Naive B cell (primary cell): ENCODE data around the gene SLC25A29. TPM values are rescaled to one million over a fixed set of nuclear protein-coding genes. Genes with fewer than 3 reads are reported as not detected.

Experiments
- ATAC-seq, 2 donors: fragments of 150-1000 bp; cut with Tn5 transposase; 2 replicates each; pipeline ENCODE4 v1.10.0; 2021; ENCODE audit warnings: low read depth in 2 of 2, mild to moderate bottlenecking in 2 of 2, moderate library complexity in 2 of 2
- DNase-seq: peaks from one replicate; pipeline ENCODE4 v3.0.0; 2022
- H3K27ac Mint-ChIP-seq, 6 donors: one replicate each; pipeline ENCODE4 v1.8.0; 2020 to 2022; ENCODE audit warnings: mild to moderate bottlenecking in 6 of 6, mixed read lengths in 6 of 6, moderate library complexity in 5 of 6, inconsistent platforms in 2 of 6
- H3K27me3 Mint-ChIP-seq, 3 donors: one replicate each; pipeline ENCODE4 v1.8.0; 2021 to 2022; ENCODE audit warnings: mixed read lengths in 3 of 3, mild to moderate bottlenecking in 1 of 3
- H3K36me3 Mint-ChIP-seq, 2 donors: one replicate each; pipeline ENCODE4 v1.8.0; 2020 to 2022; ENCODE audit warnings: mixed read lengths in 2 of 2, inconsistent platforms in 1 of 2, mild to moderate bottlenecking in 1 of 2
- H3K4me1 Mint-ChIP-seq, 3 donors: one replicate each; pipeline ENCODE4 v1.8.0; 2020 to 2022; ENCODE audit warnings: mixed read lengths in 3 of 3, inconsistent platforms in 1 of 3, mild to moderate bottlenecking in 1 of 3, moderate library complexity in 1 of 3
- H3K4me3 Mint-ChIP-seq, 8 donors: one replicate each; pipeline ENCODE4 v1.8.0; 2020 to 2022; ENCODE audit warnings: mild to moderate bottlenecking in 8 of 8, mixed read lengths in 8 of 8, moderate library complexity in 8 of 8, inconsistent platforms in 2 of 8
- H3K9me3 Mint-ChIP-seq, 7 donors: one replicate each; pipeline ENCODE4 v1.8.0; 2020 to 2022; ENCODE audit warnings: mixed read lengths in 7 of 7, mild to moderate bottlenecking in 5 of 7, inconsistent platforms in 2 of 7, moderate library complexity in 1 of 7
- polyA plus RNA-seq, 6 donors: library from polyadenylated mRNA; unstranded; fragments of 300-500 nt; fragmentation: Illumina TruSeq; gene quantifications; one replicate each; pipeline ENCODE4 v1.2.3, GENCODE V29; 2021; ENCODE audit warnings: low read depth in 6 of 6

Gene SLC25A29
- polyA plus RNA-seq, 6 donors from 2014 or later, result 1.8 to 13.3 (median 3.3) TPM

- H3K27ac Mint-ChIP-seq, result peak overlapping the region in 5 of 6 donors; percentile 81 to 94 (median 91)
- peaks cover 10 to 19% of the 10 kb centered on the region in 2 donors for H3K36me3 Mint-ChIP-seq
- no peak for DNase-seq
- H3K27me3 Mint-ChIP-seq, result no peaks in the 10 kb centered on the region
- no peak overlapping the region for H3K4me3 Mint-ChIP-seq
- peaks cover 21 to 31% (median 29%) of the 10 kb centered on the region in 3 donors for H3K4me1 Mint-ChIP-seq
- no peaks in the 10 kb centered on the region for H3K9me3 Mint-ChIP-seq
- ATAC-seq, result no peak
Observed at GRCh38 chr14:100340423-100340813, 34.2 kb upstream of the SLC25A29 start.

- H3K27me3 Mint-ChIP-seq, result no peaks in the 10 kb centered on the region
- H3K36me3 Mint-ChIP-seq, result peaks cover 10 to 19% of the 10 kb centered on the region in 2 donors
- peaks cover 21 to 31% (median 29%) of the 10 kb centered on the region in 3 donors for H3K4me1 Mint-ChIP-seq
- no peak overlapping the region for H3K4me3 Mint-ChIP-seq
- H3K9me3 Mint-ChIP-seq, result no peaks in the 10 kb centered on the region
- DNase-seq (no peak), ATAC-seq (no peak)
- H3K27ac Mint-ChIP-seq, result peak overlapping the region in 5 of 6 donors; percentile 61 to 94 (median 84)
Observed at GRCh38 chr14:100339766-100340422, 33.6 kb upstream of the SLC25A29 start.

GRCh38 chr14:100336618-100337530, 30.6 kb upstream of the SLC25A29 start:
- peak overlapping the region in 2 of 6 donors; percentile 19 to 75 for H3K27ac Mint-ChIP-seq

GRCh38 chr14:100334904-100335303, 28.7 kb upstream of the SLC25A29 start:
- no peaks in the 10 kb centered on the region for H3K9me3 Mint-ChIP-seq
- no peaks in the 10 kb centered on the region for H3K27me3 Mint-ChIP-seq
- DNase-seq (no peak), ATAC-seq (no peak)
- peak overlapping the region in 1 of 6 donors; percentile 67 for H3K27ac Mint-ChIP-seq
- peaks cover 10 to 19% of the 10 kb centered on the region in 2 donors for H3K36me3 Mint-ChIP-seq
- H3K4me3 Mint-ChIP-seq, result no peak overlapping the region
- peaks cover 2 to 8% (median 4%) of the 10 kb centered on the region in 3 donors for H3K4me1 Mint-ChIP-seq

More at GRCh38 chr14:100336618-100337530, 30.6 kb upstream of the SLC25A29 start:
- Mint-ChIP-seq H3K4me3 (no peak overlapping the region), H3K27me3 (no peaks in the 10 kb centered on the region), H3K9me3 (no peaks in the 10 kb centered on the region), H3K36me3 (peaks cover 10 to 19% of the 10 kb centered on the region in 2 donors), H3K4me1 (peaks cover 16 to 23% (median 22%) of the 10 kb centered on the region in 3 donors)
- DNase-seq, result no peak
- no peak for ATAC-seq

GRCh38 chr14:100333827-100334226, 27.6 kb upstream of the SLC25A29 start:
- peak overlapping the region in 1 of 6 donors; percentile 67 for H3K27ac Mint-ChIP-seq
- H3K36me3 Mint-ChIP-seq, result peaks cover 10 to 19% of the 10 kb centered on the region in 2 donors
- H3K4me1 Mint-ChIP-seq, result peaks cover 0 to 4% (median 0%) of the 10 kb centered on the region in 3 donors
- no peak for ATAC-seq
- peak overlapping the region in 1 of 8 donors; percentile 37 for H3K4me3 Mint-ChIP-seq
- H3K9me3 Mint-ChIP-seq, result no peaks in the 10 kb centered on the region
- DNase-seq, result no peak
- no peaks in the 10 kb centered on the region for H3K27me3 Mint-ChIP-seq

GRCh38 chr14:100333311-100333710, 27.1 kb upstream of the SLC25A29 start:
- Mint-ChIP-seq H3K4me3 (no peak overlapping the region), H3K27me3 (no peaks in the 10 kb centered on the region), H3K36me3 (peaks cover 10 to 19% of the 10 kb centered on the region in 2 donors), H3K4me1 (peaks cover 0 to 4% (median 0%) of the 10 kb centered on the region in 3 donors), H3K9me3 (no peaks in the 10 kb centered on the region), H3K27ac (peak overlapping the region in 1 of 6 donors; percentile 15)
- no peak for ATAC-seq
- no peak for DNase-seq

- H3K4me1 Mint-ChIP-seq, result peaks cover 0 to 4% (median 0%) of the 10 kb centered on the region in 3 donors
- H3K27ac Mint-ChIP-seq, result peak overlapping the region in 2 of 6 donors; percentile 41 to 77
- H3K9me3 Mint-ChIP-seq, result no peaks in the 10 kb centered on the region
- no peak overlapping the region for H3K4me3 Mint-ChIP-seq
- peaks cover 10 to 15% of the 10 kb centered on the region in 2 donors for H3K36me3 Mint-ChIP-seq
- H3K27me3 Mint-ChIP-seq, result no peaks in the 10 kb centered on the region
- DNase-seq (no peak), ATAC-seq (peak; percentile 74 to 88)
Observed at GRCh38 chr14:100332797-100333196, 26.6 kb upstream of the SLC25A29 start.

- Mint-ChIP-seq H3K27ac (peak overlapping the region in 4 of 6 donors; percentile 27 to 88 (median 59)), H3K4me1 (peaks cover 0 to 4% (median 0%) of the 10 kb centered on the region in 3 donors), H3K27me3 (no peaks in the 10 kb centered on the region), H3K4me3 (no peak overlapping the region), H3K36me3 (peaks cover 9% of the 10 kb centered on the region in 2 donors), H3K9me3 (no peaks in the 10 kb centered on the region)
- DNase-seq (no peak), ATAC-seq (no peak)
Observed at GRCh38 chr14:100332071-100332639, 25.9 kb upstream of the SLC25A29 start.

- ATAC-seq (no peak), DNase-seq (no peak)
- Mint-ChIP-seq H3K27ac (no peak overlapping the region), H3K4me1 (peaks cover 0 to 4% (median 0%) of the 10 kb centered on the region in 3 donors), H3K27me3 (no peaks in the 10 kb centered on the region), H3K4me3 (no peak overlapping the region), H3K36me3 (no peaks in the 10 kb centered on the region), H3K9me3 (no peaks in the 10 kb centered on the region)
Observed at GRCh38 chr14:100330388-100330931, 24.2 kb upstream of the SLC25A29 start.

GRCh38 chr14:100330007-100330344, 23.7 kb upstream of the SLC25A29 start:
- no peak for DNase-seq
- Mint-ChIP-seq H3K27ac (peak overlapping the region in 1 of 6 donors; percentile 28), H3K36me3 (no peaks in the 10 kb centered on the region), H3K27me3 (no peaks in the 10 kb centered on the region), H3K4me3 (no peak overlapping the region), H3K9me3 (no peaks in the 10 kb centered on the region), H3K4me1 (peaks cover 0 to 4% (median 0%) of the 10 kb centered on the region in 3 donors)
- ATAC-seq, result no peak

GRCh38 chr14:100329233-100330006, 23.2 kb upstream of the SLC25A29 start:
- Mint-ChIP-seq H3K36me3 (no peaks in the 10 kb centered on the region), H3K4me1 (peaks cover 0 to 4% (median 0%) of the 10 kb centered on the region in 3 donors), H3K4me3 (no peak overlapping the region), H3K27me3 (no peaks in the 10 kb centered on the region), H3K27ac (peak overlapping the region in 2 of 6 donors; percentile 28 to 60), H3K9me3 (no peaks in the 10 kb centered on the region)
- ATAC-seq, result no peak
- no peak for DNase-seq

GRCh38 chr14:100328495-100329163, 22.4 kb upstream of the SLC25A29 start:
- Mint-ChIP-seq H3K9me3 (no peaks in the 10 kb centered on the region), H3K4me3 (no peak overlapping the region), H3K27ac (no peak overlapping the region), H3K27me3 (no peaks in the 10 kb centered on the region), H3K36me3 (no peaks in the 10 kb centered on the region), H3K4me1 (peaks cover 0 to 4% (median 0%) of the 10 kb centered on the region in 3 donors)
- ATAC-seq (no peak), DNase-seq (no peak)
